B cell (primary cell): ENCODE measurements around the gene FILIP1. TPM values are rescaled to one million over a fixed set of nuclear protein-coding genes. Genes with fewer than 3 reads are reported as not detected.

Experiments used
- ATAC-seq: fragments of 200-7000 bp; cut with Tn5 transposase; one replicate; pipeline ENCODE4 v1.10.0; 2021; ENCODE audit warnings: low read depth, mild to moderate bottlenecking, moderate number of reproducible peaks, moderate library complexity
- CTCF ChIA-PET: fragments of 350-600 bp; sonication (Branson Sonifier 250); formaldehyde crosslinking; loops from one replicate; lab custom pipeline; 2021; ENCODE audit warnings: antibody characterized with exemption, inconsistent platforms; lab: Charles Lee
- POLR2A ChIA-PET: fragments of 350-600 bp; sonication (Branson Sonifier 250); formaldehyde crosslinking; loops from one replicate; lab custom pipeline; 2021; ENCODE audit warnings: antibody characterized with exemption; lab: Charles Lee
- DNase-seq: peaks from one replicate; pipeline ENCODE4 v3.0.0; 2013
- H2AFZ ChIP-seq: 2 replicates; pipeline ENCODE4 v1.6.1; 2012; ENCODE audit warnings: mild to moderate bottlenecking, low read depth, low read length; ENCODE audit not compliant: insufficient read depth, poor library complexity, severe bottlenecking
- H3K27ac ChIP-seq, 2 donors: 1 replicate in 1 of 2; 2 replicates in 1 of 2; pipeline ENCODE4 v1.5.1; 2012 to 2013; ENCODE audit warnings: low read length in 2 of 2, mild to moderate bottlenecking in 2 of 2, moderate library complexity in 1 of 2
- H3K27me3 ChIP-seq, 4 experiments: fragments of 200-600 bp in 1 of 4; sonication (generic) in 1 of 4; replicated peaks in 1 of 4; 1 replicate in 2 of 4; 2 replicates in 2 of 4; pipeline versions ENCODE4 v1.6.1 to v1.7.0; 2013 to 2016; ENCODE audit warnings: low read length in 3 of 4, mild to moderate bottlenecking in 2 of 4, mixed read lengths in 1 of 4, moderate library complexity in 1 of 4; ENCODE audit not compliant: insufficient read depth in 4 of 4, control insufficient read depth in 3 of 4; ENCODE audit errors: control extremely low read depth in 1 of 4
- H3K36me3 ChIP-seq, 2 experiments: replicated peaks in 1 of 2; 1 replicate in 1 of 2; 2 replicates in 1 of 2; pipeline versions ENCODE4 v1.6.1 to v1.7.1; 2013; ENCODE audit warnings: low read length in 1 of 2; ENCODE audit not compliant: insufficient read depth in 2 of 2, control insufficient read depth in 1 of 2; ENCODE audit errors: control extremely low read depth in 1 of 2, extremely low read depth in 1 of 2
- H3K4me1 ChIP-seq, 2 donors: fragments of 200-600 bp in 1 of 2; sonication (generic) in 1 of 2; 1 replicate in 1 of 2; 2 replicates in 1 of 2; pipeline versions ENCODE4 v1.5.1 to v1.6.1; 2013 to 2017; ENCODE audit warnings: low read length in 2 of 2; ENCODE audit not compliant: control insufficient read depth in 2 of 2, insufficient read depth in 2 of 2
- H3K4me2 ChIP-seq: replicated peaks from 2 replicates; pipeline ENCODE3; 2012; ENCODE audit warnings: mild to moderate bottlenecking, low read depth, low read length; ENCODE audit not compliant: poor library complexity, severe bottlenecking
- H3K4me3 ChIP-seq, 5 experiments: fragments of 200-600 bp in 1 of 5; sonication (generic) in 1 of 5; 1 replicate in 3 of 5; 2 replicates in 2 of 5; pipeline versions ENCODE4 v1.5.1 to v1.7.0; 2011 to 2016; ENCODE audit warnings: low read length in 4 of 5, mild to moderate bottlenecking in 4 of 5, low read depth in 2 of 5, control low read depth in 1 of 5, moderate library complexity in 1 of 5; ENCODE audit not compliant: insufficient read depth in 1 of 5; ENCODE audit errors: control extremely low read depth in 1 of 5, extremely low read depth in 1 of 5
- H3K79me2 ChIP-seq: fragments of 200-600 bp; sonication (generic); one replicate; pipeline ENCODE4 v1.6.0; 2016; ENCODE audit warnings: low read length; ENCODE audit not compliant: control insufficient read depth, insufficient read depth
- H3K9ac ChIP-seq: fragments of 200-600 bp; sonication (generic); 2 replicates; pipeline ENCODE4 v1.6.1; 2017; ENCODE audit warnings: mild to moderate bottlenecking, low read length, moderate library complexity
- H3K9me3 ChIP-seq, 3 donors: one replicate each; pipeline versions ENCODE4 v1.6.1 to v1.7.1; 2013; ENCODE audit warnings: low read length in 2 of 3; ENCODE audit not compliant: control insufficient read depth in 2 of 3, insufficient read depth in 1 of 3; ENCODE audit errors: control extremely low read depth in 1 of 3
- H4K20me1 ChIP-seq: 2 replicates; pipeline ENCODE4 v1.6.0; 2012; ENCODE audit warnings: mild to moderate bottlenecking, low read length; ENCODE audit not compliant: insufficient read depth, control insufficient read depth, poor library complexity, severe bottlenecking
- H3K27ac Mint-ChIP-seq: one replicate; pipeline ENCODE4 v1.8.0; 2021; ENCODE audit warnings: mixed read lengths
- H3K27me3 Mint-ChIP-seq: one replicate; pipeline ENCODE4 v1.8.0; 2021; ENCODE audit warnings: mixed read lengths
- H3K4me1 Mint-ChIP-seq: one replicate; pipeline ENCODE4 v1.8.0; 2021; ENCODE audit warnings: mixed read lengths
- H3K4me3 Mint-ChIP-seq: one replicate; pipeline ENCODE4 v1.8.0; 2021; ENCODE audit warnings: mixed read lengths
- H3K9me3 Mint-ChIP-seq: one replicate; pipeline ENCODE4 v1.8.0; 2022; ENCODE audit warnings: mixed read lengths; ENCODE audit not compliant: insufficient read depth
- CTCF ChIP-seq: fragments of 200-600 bp; IDR thresholded peaks from one replicate; pipeline ENCODE4 v1.8.0; 2022; ENCODE audit warnings: antibody characterized with exemption, mild to moderate bottlenecking
- EZH2 ChIP-seq: IDR thresholded peaks from 2 replicates; pipeline ENCODE4 v1.6.1; 2012; ENCODE audit warnings: borderline replicate concordance, low read depth, mild to moderate bottlenecking, moderate library complexity, low read length; ENCODE audit not compliant: insufficient read depth, poor library complexity, severe bottlenecking
- WGBS: methylation state at CpG from one replicate; pipeline ENCODE4 v1.1.5; 2013; ENCODE audit warnings: missing lambda C conversion rate; ENCODE audit not compliant: insufficient coverage; 5-methylcytosine and 5-hydroxymethylcytosine counted together
- intact Hi-C: fragments of 100-400 bp; cut with micrococcal nuclease; formaldehyde crosslinking; loops from one replicate; pipeline ENCODE4 v1.10.0; 2022
- polyA plus RNA-seq: library from polyadenylated mRNA; depleted of rRNA; stranded (reverse); fragments of >200 nt; gene quantifications from 2 replicates; pipeline ENCODE4 v1.2.3, GENCODE V29; 2012
- total RNA-seq, 2 donors: library from RNA; stranded (reverse); fragments of 120-200 nt in 1 of 2; gene quantifications; 1 replicate in 1 of 2; 2 replicates in 1 of 2; pipeline versions ENCODE4 v1.2.3 to v1.2.4, GENCODE V29; 2013 to 2022

Gene FILIP1
- total and polyA plus RNA-seq, 2 donors (not counting 1 experiment from before 2014, with no cell fraction given), result not detected

DNA sequence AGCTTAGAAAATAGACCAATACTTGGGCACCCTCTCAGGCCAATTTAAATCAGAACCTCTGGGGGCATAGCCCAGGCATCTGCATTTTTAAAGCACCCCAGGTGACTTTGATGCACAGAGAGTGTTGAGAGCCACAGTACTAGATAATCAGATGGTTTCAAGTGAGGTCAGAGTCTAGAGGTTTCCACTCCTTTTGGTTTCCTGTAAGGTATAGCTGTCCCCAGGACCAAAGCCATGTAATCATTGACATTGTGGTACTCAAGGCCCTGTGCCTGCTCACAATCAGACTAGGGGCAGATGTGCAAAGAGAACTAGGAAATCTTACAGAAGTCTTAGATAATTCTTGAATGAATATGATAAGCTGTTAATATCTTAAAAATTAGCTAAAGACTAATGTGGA lies 9.1 kb downstream of the FILIP1 start:
- CTCF ChIA-PET, result interaction anchor here (1.2 kb wide), 1 partner anchor 9 kb away, joined by 4 read pairs; the partner anchor contains the start of gene FILIP1
- ATAC-seq (no peak), DNase-seq (no peak)
- Histone ChIP-seq H4K20me1 (no peaks in the 10 kb centered on the region), H3K9ac (no peak overlapping the region), H3K79me2 (no peaks in the 10 kb centered on the region), H2AFZ (no peak overlapping the region), H3K4me1 (no peaks in the 10 kb centered on the region), H3K27ac (no peak overlapping the region), H3K9me3 (no peaks in the 10 kb centered on the region), H3K27me3 (peaks cover 0 to 5% (median 0%) of the 10 kb centered on the region in 4 experiments), H3K4me3 (no peak overlapping the region), H3K4me2 (no peak overlapping the region), H3K36me3 (no peaks in the 10 kb centered on the region)
- intact Hi-C loops, result no loop called here
- POLR2A ChIA-PET, result no interaction called here
- no peak overlapping the region for H3K27ac Mint-ChIP-seq
- TF ChIP-seq EZH2 (no peak), CTCF (no peak)
- H3K27me3 Mint-ChIP-seq, result peaks cover 18% of the 10 kb centered on the region
- H3K4me3 Mint-ChIP-seq, result no peak overlapping the region
- no peaks in the 10 kb centered on the region for H3K9me3 Mint-ChIP-seq
- H3K4me1 Mint-ChIP-seq, result no peaks in the 10 kb centered on the region

- no CpG with 5 or more reads among the region's 3 CpGs for WGBS
- H3K27ac Mint-ChIP-seq, result no peak overlapping the region
- POLR2A ChIA-PET, result no interaction called here
These were observed 10.3 kb downstream of the FILIP1 start for GRCh38 chr6:75483136-75483952.

More at GRCh38 chr6:75483136-75483952, 10.3 kb downstream of the FILIP1 start:
- Histone ChIP-seq H4K20me1 (no peaks in the 10 kb centered on the region), H2AFZ (no peak overlapping the region), H3K9me3 (no peaks in the 10 kb centered on the region), H3K27ac (no peak overlapping the region), H3K4me1 (no peaks in the 10 kb centered on the region), H3K36me3 (no peaks in the 10 kb centered on the region), H3K4me2 (no peak overlapping the region), H3K9ac (no peak overlapping the region), H3K4me3 (no peak overlapping the region), H3K27me3 (peaks cover 0 to 5% (median 0%) of the 10 kb centered on the region in 4 experiments), H3K79me2 (no peaks in the 10 kb centered on the region)
- H3K27me3 Mint-ChIP-seq, result peaks cover 11% of the 10 kb centered on the region
- no peak for TF ChIP-seq CTCF
- no peak for TF ChIP-seq EZH2
- no peaks in the 10 kb centered on the region for H3K4me1 Mint-ChIP-seq
- intact Hi-C loops, result no loop called here
- ATAC-seq (no peak), DNase-seq (no peak)
- CTCF ChIA-PET, result interaction anchor here (1.2 kb wide), 1 partner anchor 11 kb away, joined by 4 read pairs; the partner anchor contains the start of gene FILIP1
- H3K4me3 Mint-ChIP-seq, result no peak overlapping the region
- H3K9me3 Mint-ChIP-seq, result no peaks in the 10 kb centered on the region
